H1 (cell line): ENCODE data around the gene HGFAC. TPM values are rescaled to one million over a fixed set of nuclear protein-coding genes. Genes with fewer than 3 reads are reported as not detected.

Experiments
- BCL11A ChIP-seq, 2 experiments: IDR thresholded peaks; one replicate each; pipeline ENCODE4 v1.6.1; 2011; ENCODE audit warnings: low read depth in 2 of 2, low read length in 2 of 2, mild to moderate bottlenecking in 2 of 2
- CBX8 ChIP-seq: fragments of 300-800, 300-1000 bp; sonication (generic); IDR thresholded peaks from 2 replicates; pipeline ENCODE4 v1.7.1; 2016; ENCODE audit warnings: low read depth, low read length, borderline replicate concordance
- SP4 ChIP-seq: IDR thresholded peaks from 2 replicates; pipeline ENCODE4 v1.6.1; 2012; ENCODE audit warnings: low read length, inconsistent platforms
- SUZ12 ChIP-seq: fragments of 200-600 bp; sonication (generic); IDR thresholded peaks from 2 replicates; pipeline ENCODE4 v1.6.1; 2012; ENCODE audit warnings: mild to moderate bottlenecking, inconsistent platforms, low read length, moderate library complexity, mixed read lengths
- USF2 ChIP-seq: IDR thresholded peaks from 2 replicates; pipeline ENCODE4 v1.6.1; 2011; ENCODE audit warnings: low read length, improper control_type of control experiment
- polyA plus RNA-seq, 7 experiments: library from polyadenylated mRNA; depleted of rRNA in 3 of 7; stranded (reverse) in 5 of 7; unstranded in 2 of 7; fragments of >200 nt in 5 of 7; fragments of 200-250 nt in 2 of 7; gene quantifications; 1 replicate in 5 of 7; 2 replicates in 1 of 7; 4 replicates in 1 of 7; pipeline versions ENCODE4 v1.2.1 to v1.2.3, GENCODE V29; 2011 to 2013; ENCODE audit warnings: missing spikeins in 2 of 7, mixed read lengths in 2 of 7
- total RNA-seq: library from RNA; stranded (reverse); fragmentation: NEBNext Ultra II Directional; extraction: Animal tissue kit (Norgen Biotek cat#: 25700); gene quantifications from 2 replicates; pipeline ENCODE4 v1.2.1, GENCODE V29; 2021

The HGFAC gene
- total and polyA plus RNA-seq, 2 of the 8 experiments (the other 6 are each of a cell fraction or from before 2014, with no cell fraction given): 0.14 to 0.15 TPM

GRCh38 chr4:3460926-3461325 is 19.2 kb downstream of the HGFAC start (continued):
- TF ChIP-seq USF2 (no peak), CBX8 (no peak), SUZ12 (no peak), SP4 (no peak), BCL11A (IDR thresholded peaks at IDR 0.05; ENCODE audit: low read depth in 2 of 2, low read length in 2 of 2) (no peak)
